GF-D8 (cell line): Measurements from ENCODE around the gene ANKRD16.
"Not testable (repeated sequence)": the region's sequence is repeated elsewhere in the genome, so short reads cannot be mapped to it uniquely, and the experiment has no call there.

Source experiments
- DNase-seq: peaks from one replicate; lab custom pipeline; 2025; lab: John Stamatoyannopoulos, UW

The ANKRD16 gene

DNA sequence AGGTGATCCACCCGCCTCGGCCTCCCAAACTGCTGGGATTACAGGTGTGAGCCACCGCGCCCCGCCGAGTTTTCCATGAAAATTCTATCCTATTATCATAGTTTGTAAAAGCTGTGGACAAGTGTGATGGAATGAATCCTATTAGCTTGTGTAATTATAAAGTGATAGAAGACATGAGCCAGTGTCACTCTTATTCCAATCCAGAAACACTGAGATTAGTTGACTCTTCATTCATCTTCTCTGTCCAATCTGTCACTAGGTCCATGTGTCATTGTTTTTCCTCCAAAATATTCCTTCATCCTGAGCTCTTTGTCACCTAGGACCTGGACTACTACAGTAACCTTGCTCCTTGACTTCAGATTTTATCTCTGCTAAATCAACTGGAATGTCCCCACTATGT is 13.9 kb upstream of the ANKRD16 start:
- no peak for DNase-seq

- DNase-seq, result no peak
Observed at GRCh38 chr10:5902511-5903274, 13.0 kb upstream of the ANKRD16 start.

GRCh38 chr10:5900247-5900646 is 10.6 kb upstream of the ANKRD16 start:
- DNase-seq, result no peak

DNA sequence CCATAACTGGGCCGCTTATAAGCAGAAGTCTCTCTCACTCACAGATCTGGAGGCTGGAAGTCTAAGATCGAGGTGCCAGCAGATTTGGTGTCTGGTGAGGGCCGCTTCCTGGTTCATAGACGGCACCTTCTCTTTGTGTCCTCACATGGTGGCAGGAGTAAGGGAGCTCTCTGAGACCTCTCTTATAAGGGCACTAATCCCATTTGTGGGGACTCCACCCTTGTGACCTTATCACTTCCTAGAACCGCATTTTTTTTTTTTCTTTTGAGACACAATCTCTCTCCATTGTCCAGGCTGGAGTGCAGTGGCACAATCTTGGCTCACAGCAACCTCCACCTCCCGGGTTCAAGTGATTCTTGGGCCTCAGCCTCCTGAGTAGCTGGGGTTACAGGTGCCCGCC is 8.5 kb upstream of the ANKRD16 start:
- DNase-seq, result no peak

- no peak for DNase-seq
Observed at GRCh38 chr10:5897504-5897903, 7.8 kb upstream of the ANKRD16 start.

DNA sequence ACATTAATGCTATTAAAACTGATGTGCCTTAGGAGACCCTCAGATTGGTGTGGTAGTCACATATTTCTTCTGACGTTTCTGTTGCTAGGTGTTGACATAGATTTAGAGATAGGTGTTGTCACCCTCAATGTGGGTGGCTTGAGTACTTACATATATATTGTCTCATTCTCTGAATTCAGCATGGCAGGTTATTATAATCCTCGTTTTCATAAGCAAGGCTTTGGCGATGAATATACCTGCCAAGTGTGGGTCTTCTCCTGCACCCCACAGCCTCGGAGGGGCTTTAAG is 7.3 kb upstream of the ANKRD16 start:
- no peak for DNase-seq

DNA sequence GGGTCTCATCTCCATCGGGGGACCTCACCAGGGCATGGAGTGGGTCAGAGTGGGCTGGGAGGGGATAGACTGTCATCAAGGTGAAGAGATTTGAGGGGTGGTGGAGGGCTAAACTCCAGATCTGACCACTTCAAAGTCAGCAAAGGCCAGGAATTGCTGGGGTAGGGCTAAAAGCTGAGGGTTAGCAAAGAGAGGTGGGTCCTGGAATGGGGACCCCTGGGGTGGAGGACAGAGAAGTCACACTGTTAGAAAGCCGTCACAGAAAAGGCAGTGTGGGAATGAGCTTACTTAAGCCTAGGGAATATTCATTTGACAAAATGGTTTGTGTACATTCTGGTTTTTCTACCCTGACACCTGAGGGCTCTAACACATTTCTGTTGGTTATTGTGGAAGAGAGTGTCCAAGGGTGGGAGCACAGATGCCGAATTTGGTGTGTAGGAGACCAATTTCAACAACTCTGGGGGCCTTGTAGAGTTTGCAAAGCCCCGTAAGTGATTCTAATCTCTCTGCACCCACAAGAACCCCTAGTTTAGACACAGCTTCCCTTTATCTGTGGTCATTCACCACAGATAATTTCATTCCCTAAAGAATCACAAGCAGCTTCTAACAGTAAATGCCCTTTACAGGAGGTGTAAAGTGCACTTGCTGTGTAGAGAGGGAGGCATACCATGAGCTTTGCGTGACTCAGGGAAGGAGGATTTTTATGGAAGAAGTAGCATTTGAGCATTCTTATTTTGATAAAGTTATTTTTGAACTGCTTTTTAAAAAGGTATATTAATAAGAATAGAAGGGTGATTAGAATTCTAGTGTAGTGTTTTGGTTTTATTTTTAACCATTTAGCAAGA is 6.7 kb upstream of the ANKRD16 start:
- DNase-seq, result no peak

DNA sequence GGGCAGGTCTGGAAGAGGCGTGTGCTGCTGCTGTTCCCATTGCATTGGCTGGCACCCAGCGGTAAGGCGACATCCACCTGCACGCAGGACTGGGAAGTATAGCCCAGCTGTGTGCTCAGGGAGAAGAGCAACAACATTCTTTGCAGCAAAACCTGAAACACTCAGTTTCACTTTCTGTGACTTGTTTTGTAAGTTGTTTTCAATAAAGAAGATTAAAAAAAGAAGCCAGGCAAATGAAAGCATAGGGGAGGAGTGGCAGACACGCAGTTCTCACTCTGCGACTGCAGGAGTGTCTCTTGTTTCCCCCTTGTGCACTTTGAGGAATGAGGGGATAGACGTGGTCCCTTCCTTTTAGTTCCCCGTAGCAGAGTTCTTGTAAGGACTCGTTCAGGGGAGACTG is 6.1 kb upstream of the ANKRD16 start:
- DNase-seq, result no peak

DNA sequence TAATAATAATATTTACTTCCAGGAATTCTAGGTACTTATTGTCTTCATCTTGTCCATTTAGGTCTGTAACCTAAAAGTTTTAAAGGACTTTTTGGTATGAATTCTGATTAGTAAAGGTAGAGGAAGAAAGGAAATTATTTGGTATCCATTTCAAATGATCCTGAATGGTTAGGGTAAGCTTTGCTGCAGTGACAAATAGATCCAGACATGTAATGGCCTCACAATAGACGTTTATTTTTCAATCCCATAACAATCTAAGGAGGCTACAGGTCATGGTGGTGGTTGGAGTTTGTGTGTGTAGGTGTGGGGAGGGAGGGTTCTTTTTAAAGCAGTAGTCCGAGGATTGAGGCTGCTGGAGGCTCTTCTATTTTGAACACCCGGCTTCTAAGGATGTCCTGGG is 5.7 kb upstream of the ANKRD16 start:
- DNase-seq, result no peak

- no peak for DNase-seq
Observed at GRCh38 chr10:5894873-5895272, 5.2 kb upstream of the ANKRD16 start.

- no peak for DNase-seq
Observed at GRCh38 chr10:5894403-5894802, 4.7 kb upstream of the ANKRD16 start.

DNA sequence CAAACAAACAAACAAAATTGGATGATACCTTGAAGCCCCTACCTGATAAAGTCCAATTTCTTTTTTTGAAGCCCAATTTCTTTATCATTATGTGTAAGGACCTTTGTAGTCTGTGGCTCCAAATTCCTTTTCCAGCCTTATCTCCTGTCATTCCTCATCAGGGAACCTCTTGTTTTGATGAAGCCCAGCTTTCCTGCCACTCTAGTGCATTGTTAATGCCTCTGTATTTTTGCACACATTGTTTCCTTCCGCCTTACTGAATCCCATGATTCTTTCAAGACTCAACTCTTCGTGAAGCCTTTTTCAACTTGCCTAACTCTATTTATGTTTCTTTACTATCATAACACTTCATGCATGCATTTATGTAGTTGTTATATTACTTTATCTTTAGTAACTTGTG is 3.6 kb upstream of the ANKRD16 start:
- no peak for DNase-seq

- DNase-seq, result no peak
Observed at GRCh38 chr10:5892007-5892406, 2.3 kb upstream of the ANKRD16 start.

DNA sequence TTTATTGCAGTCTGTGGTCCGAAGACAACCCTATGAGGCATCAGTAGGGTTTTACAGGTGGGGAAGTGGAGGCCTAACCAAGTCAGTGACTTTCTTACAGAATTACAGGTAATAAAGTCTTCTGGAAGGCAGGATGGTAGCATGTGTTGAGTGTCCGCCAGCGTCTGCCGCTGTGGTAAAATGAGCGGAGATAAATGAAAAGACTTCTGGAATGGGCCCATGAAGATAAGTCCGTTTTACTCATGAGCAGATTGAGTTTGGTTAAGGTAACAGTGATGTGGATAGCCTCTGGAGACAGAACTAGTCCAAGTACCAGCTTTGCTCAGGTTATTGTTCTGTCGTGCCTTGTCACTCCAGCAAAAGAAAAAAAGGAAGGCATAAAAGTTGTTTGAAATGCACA is 1.3 kb upstream of the ANKRD16 start:
- DNase-seq, result no peak

DNA sequence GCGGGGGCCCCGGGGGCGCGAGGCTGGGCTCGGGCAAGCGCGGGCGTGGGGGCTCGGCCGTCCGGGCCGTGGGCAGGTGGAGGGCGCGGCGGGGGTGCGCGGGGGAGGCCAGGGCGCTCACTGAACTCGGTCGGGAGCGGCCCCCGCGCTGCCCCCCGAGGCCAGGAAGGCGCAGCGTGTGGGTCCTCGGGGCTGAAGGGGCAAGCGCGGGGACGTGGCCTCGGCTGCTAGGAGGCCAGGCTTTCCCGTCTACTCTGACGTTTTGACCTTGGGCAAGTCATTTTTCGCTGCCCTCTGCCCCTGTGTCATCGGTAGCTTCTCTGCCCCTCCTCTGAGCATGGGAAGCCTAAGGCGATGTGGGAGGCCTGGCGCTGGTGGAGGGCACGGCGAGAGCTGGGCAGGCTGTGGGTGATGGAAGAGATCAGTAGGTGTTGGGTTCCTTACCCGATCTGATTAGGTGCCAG is 791 bp upstream of the ANKRD16 start:
- DNase-seq, result no peak

DNA sequence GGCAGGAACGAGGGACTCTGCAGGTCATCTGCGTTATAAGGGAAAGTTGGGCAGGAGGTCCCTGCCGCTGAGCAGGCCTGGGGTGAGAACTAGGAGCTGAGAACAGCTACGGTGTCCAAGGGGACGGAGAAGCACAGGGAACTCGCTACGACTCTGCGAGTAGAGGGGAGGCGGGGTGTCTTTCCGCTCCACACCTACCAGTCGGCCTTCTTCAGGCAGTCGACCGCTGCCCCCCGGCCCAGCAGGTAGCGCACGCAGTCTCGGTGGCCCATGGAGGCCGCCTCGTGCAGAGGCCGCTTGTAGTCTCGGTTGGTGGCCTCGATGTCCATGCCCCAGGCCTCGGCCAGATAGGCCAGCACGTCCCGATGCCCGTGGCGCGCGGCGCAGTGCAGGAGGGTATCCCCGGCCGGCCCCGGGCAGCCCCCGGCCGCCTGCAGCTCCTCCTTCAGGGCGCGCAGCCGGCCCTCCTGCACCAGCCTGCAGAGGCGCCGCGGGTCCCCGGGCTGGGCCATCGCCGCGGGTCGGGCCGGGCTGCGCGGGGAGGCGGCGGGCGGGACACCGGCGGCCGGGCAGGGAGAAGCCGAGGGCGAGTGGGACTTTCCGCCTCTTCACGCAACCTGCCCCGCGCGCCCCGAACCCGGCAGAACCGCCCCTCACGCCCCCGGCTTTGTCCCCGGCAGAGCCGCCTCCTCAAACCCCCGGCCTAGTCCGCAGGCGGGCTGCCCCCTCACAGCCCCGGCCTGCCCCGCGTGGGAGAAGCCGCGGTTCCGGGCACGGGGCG is 660 bp downstream of the ANKRD16 start:
- no peak for DNase-seq

DNA sequence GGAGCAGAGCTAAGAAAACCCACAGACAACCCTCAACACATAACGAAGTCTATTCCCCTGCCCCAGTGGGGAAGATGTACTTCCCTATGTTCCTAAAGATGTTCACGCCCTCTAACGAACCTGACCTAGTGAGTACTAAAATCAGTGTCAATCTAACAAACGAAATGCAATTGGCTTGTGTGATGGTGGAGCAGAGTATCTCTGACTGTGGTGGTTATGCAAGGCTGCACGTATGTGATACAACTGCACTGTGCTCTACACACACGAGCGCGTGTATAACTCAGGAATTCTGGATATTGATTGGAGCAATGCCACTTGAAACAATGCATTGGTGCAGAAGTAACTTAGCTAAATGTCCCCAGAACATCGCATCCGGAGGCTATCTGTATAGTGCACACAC is 1.3 kb downstream of the ANKRD16 start:
- DNase-seq, result peak; percentile 13

GRCh38 chr10:5887641-5888040 is 2.1 kb downstream of the ANKRD16 start:
- no peak for DNase-seq

DNA sequence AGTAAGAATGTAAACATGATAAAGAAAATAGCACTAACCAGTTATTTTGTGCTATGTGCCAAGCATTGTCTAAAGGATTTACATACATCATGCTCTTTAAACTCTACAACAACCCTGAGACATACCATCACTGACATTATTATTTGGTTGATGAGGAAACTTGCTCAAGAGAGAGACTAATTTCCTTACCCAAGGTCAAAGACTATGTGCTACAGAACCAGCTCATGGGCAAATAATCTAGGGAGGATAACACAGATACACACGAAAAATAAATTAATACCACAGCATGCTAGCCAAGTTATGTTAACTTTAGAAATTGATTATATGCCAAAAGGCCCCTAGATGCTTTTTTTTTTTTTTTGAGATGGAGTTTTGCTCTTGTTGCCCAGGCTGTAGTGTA is 2.7 kb downstream of the ANKRD16 start:
- DNase-seq, result no peak

DNA sequence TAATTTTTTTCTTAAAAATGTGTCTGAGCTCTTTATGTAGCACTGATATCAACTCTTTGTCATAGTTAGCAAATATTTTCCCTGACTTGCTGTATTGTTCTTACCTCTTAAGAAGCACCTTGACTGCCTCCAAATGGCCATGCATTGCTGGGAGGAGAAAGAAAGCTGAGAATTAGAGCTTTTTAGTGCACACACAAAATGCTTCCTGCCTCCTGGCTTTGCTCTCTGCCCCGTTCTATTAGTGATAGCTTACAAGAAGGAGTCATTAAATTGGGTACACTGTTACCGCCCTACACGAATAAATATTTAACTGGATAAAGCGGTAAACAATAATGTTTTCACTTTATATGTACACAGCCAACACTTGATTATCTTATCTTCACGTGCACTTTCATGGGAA is 4.1 kb downstream of the ANKRD16 start:
- no peak for DNase-seq

GRCh38 chr10:5882961-5883360 is 6.7 kb downstream of the ANKRD16 start:
- no peak for DNase-seq

DNA sequence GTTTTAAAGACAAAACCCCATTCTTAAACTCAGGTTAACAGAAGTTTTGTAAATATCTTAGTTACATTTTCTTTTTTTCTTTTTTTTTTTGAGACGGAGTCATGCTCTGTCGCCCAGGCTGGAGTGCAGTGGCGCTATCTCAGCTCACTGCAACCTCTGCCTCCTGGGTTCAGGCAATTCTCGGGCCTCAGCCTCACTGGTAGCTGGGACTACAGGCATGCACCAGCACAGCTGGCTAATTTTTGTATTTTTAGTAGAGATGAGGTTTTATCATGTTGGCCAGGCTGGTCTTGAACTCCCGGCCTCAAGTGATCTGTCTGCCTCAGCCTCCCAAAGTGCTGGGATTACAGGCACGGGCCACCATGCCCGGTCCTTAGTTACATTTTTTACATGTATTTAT is 12.7 kb downstream of the ANKRD16 start:
- DNase-seq, result not testable (repeated sequence)
